HEK293 (cell line): ENCODE measurements around the gene OPTN.
A peak's percentile ranks its signal among the peaks of the same experiment; 100 is the strongest.

Experiments used
- CTCF ChIA-PET: fragments of 350-600 bp; formaldehyde crosslinking; extraction: SDS; loops from one replicate; lab custom pipeline; 2021; ENCODE audit warnings: antibody characterized with exemption; lab: Yijun Ruan, JAX
- POLR2A ChIA-PET: fragments of 300-600 bp; formaldehyde crosslinking; extraction: SDS; loops from one replicate; lab custom pipeline; 2020; ENCODE audit warnings: antibody characterized with exemption, inconsistent platforms; lab: Yijun Ruan, JAX
- H3K27ac ChIP-seq: fragments of 200-500 bp; sonication (Bioruptor generic); 2 replicates; pipeline ENCODE4 v1.5.1; 2014; ENCODE audit warnings: low read depth, low read length, control low read depth, inconsistent platforms; ENCODE audit errors: extremely low read depth
- H3K36me3 ChIP-seq, 2 experiments: fragments of 200-500 bp in 1 of 2; sonication (Bioruptor generic) in 1 of 2; 1 replicate in 1 of 2; 2 replicates in 1 of 2; pipeline ENCODE4 v1.5.1; 2014 to 2017; ENCODE audit warnings: inconsistent platforms in 2 of 2, low read length in 2 of 2; ENCODE audit not compliant: control insufficient read depth in 2 of 2, insufficient read depth in 1 of 2
- H3K4me1 ChIP-seq: fragments of 200-500 bp; sonication (Bioruptor generic); 2 replicates; pipeline ENCODE4 v1.5.1; 2014; ENCODE audit warnings: mild to moderate bottlenecking, low read length, inconsistent platforms; ENCODE audit not compliant: control insufficient read depth, insufficient read depth
- H3K4me3 ChIP-seq: 2 replicates; pipeline ENCODE4 v1.5.1; 2011; ENCODE audit warnings: low read depth, mild to moderate bottlenecking, control low read depth, low read length, moderate library complexity
- H3K9me3 ChIP-seq: fragments of 200-500 bp; sonication (Bioruptor generic); 2 replicates; pipeline ENCODE4 v1.5.1; 2014; ENCODE audit warnings: low read depth, low read length, inconsistent platforms; ENCODE audit not compliant: control insufficient read depth, insufficient read depth
- GLI4 ChIP-seq: fragments of 450-650 bp; formaldehyde crosslinking; IDR thresholded peaks from 2 replicates; pipeline ENCODE4 v1.5.1; 2016; ENCODE audit warnings: missing biosample characterization, missing genetic modification characterization
- KLF1 ChIP-seq: fragments of 450-650 bp; formaldehyde crosslinking; IDR thresholded peaks from 2 replicates; pipeline ENCODE4 v1.5.1; 2016; ENCODE audit warnings: missing biosample characterization, missing genetic modification characterization
- KLF16 ChIP-seq: fragments of 450-650 bp; formaldehyde crosslinking; IDR thresholded peaks from 2 replicates; pipeline ENCODE4 v1.5.1; 2017; ENCODE audit warnings: missing biosample characterization, missing genetic modification characterization
- KLF8 ChIP-seq: fragments of 450-650 bp; formaldehyde crosslinking; IDR thresholded peaks from 2 replicates; pipeline ENCODE4 v1.5.1; 2016; ENCODE audit warnings: missing biosample characterization, missing genetic modification characterization
- REST ChIP-seq: fragments of 450-650 bp; formaldehyde crosslinking; IDR thresholded peaks from 2 replicates; pipeline ENCODE4 v1.5.1; 2016; ENCODE audit warnings: missing biosample characterization, missing genetic modification characterization
- ZBTB21 ChIP-seq: fragments of 450-650 bp; formaldehyde crosslinking; IDR thresholded peaks from 2 replicates; pipeline ENCODE4 v1.5.1; 2017; ENCODE audit warnings: missing biosample characterization, missing genetic modification characterization
- ZNF26 ChIP-seq: fragments of 450-650 bp; formaldehyde crosslinking; IDR thresholded peaks from 2 replicates; pipeline ENCODE4 v1.5.1; 2016; ENCODE audit warnings: missing biosample characterization, missing genetic modification characterization
- ZNF324 ChIP-seq: fragments of 450-650 bp; formaldehyde crosslinking; IDR thresholded peaks from 2 replicates; pipeline ENCODE4 v1.5.1; 2016; ENCODE audit warnings: missing biosample characterization, missing genetic modification characterization
- ZNF37A ChIP-seq: fragments of 450-650 bp; IDR thresholded peaks from 2 replicates; pipeline ENCODE4 v1.5.1; 2018; ENCODE audit warnings: missing biosample characterization, missing genetic modification characterization
- ZNF416 ChIP-seq: fragments of 450-650 bp; formaldehyde crosslinking; IDR thresholded peaks from 2 replicates; pipeline ENCODE4 v1.5.1; 2016; ENCODE audit warnings: missing biosample characterization, missing genetic modification characterization
- ZNF423 ChIP-seq: fragments of 450-650 bp; formaldehyde crosslinking; IDR thresholded peaks from 2 replicates; pipeline ENCODE4 v1.5.1; 2016; ENCODE audit warnings: missing biosample characterization, missing genetic modification characterization
- ZNF521 ChIP-seq: fragments of 450-650 bp; formaldehyde crosslinking; IDR thresholded peaks from 2 replicates; pipeline ENCODE4 v1.5.1; 2017; ENCODE audit warnings: missing biosample characterization, mild to moderate bottlenecking, missing genetic modification characterization
- ZNF629 ChIP-seq: fragments of 450-650 bp; formaldehyde crosslinking; IDR thresholded peaks from 2 replicates; pipeline ENCODE4 v1.5.1; 2017; ENCODE audit warnings: missing biosample characterization, missing genetic modification characterization
- ZNF654 ChIP-seq: fragments of 450-650 bp; formaldehyde crosslinking; IDR thresholded peaks from 2 replicates; pipeline ENCODE4 v1.5.1; 2016; ENCODE audit warnings: low read depth, missing biosample characterization, missing genetic modification characterization
- ZNF660 ChIP-seq: fragments of 450-650 bp; IDR thresholded peaks from 2 replicates; pipeline ENCODE4 v1.5.1; 2018; ENCODE audit warnings: missing biosample characterization, mild to moderate bottlenecking, missing genetic modification characterization
- ZNF768 ChIP-seq: fragments of 450-650 bp; formaldehyde crosslinking; IDR thresholded peaks from 2 replicates; pipeline ENCODE4 v1.5.1; 2018; ENCODE audit warnings: missing biosample characterization, mild to moderate bottlenecking, missing genetic modification characterization
- ZNF776 ChIP-seq: fragments of 450-650 bp; formaldehyde crosslinking; IDR thresholded peaks from 2 replicates; pipeline ENCODE4 v1.5.0; 2017; ENCODE audit warnings: missing biosample characterization, missing genetic modification characterization, borderline replicate concordance
- ZNF837 ChIP-seq: fragments of 450-650 bp; formaldehyde crosslinking; IDR thresholded peaks from 2 replicates; pipeline ENCODE4 v1.5.1; 2016; ENCODE audit warnings: missing biosample characterization, missing genetic modification characterization
- TF ChIP-seq, protein P1 (sequence below): fragments of 450-650 bp; formaldehyde crosslinking; IDR thresholded peaks from 2 replicates; pipeline ENCODE4 v1.5.1; 2016; ENCODE audit warnings: missing biosample characterization, missing genetic modification characterization
- TF ChIP-seq, protein P2 (sequence below): fragments of 450-650 bp; formaldehyde crosslinking; IDR thresholded peaks from 2 replicates; pipeline ENCODE4 v1.5.1; 2017; ENCODE audit warnings: missing biosample characterization, missing genetic modification characterization

Gene OPTN

DNA sequence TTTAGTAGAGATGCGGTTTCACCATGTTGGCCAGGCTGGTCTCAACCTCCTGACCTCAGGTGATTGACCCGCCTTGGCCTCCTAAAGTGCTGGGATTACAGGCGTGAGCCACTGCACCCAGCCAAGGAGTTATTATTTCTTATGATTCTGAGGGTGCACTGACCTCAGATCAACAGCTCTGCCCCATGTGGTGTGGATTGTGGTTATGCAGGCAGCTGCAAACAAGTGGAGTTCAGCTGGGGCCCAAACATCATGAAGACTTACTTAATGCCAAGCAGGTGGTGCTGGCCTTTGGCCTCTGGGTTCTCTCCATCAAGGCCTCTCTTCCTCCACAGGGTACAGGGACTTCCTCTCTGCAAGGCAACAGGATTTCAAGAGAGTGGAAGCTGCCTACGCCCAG lies 45.1 kb upstream of the OPTN start:
- ChIA-PET POLR2A (no interaction called here), CTCF (interaction anchor here (0.7 to 3.9 kb wide), 6 partner anchors 10 to 343 kb away, joined by 3 to 14 read pairs (median 3); no protein-coding TSS in a partner anchor)
- H3K4me1 ChIP-seq, result no peaks in the 10 kb centered on the region
- H3K4me3 ChIP-seq, result no peak overlapping the region
- no peaks in the 10 kb centered on the region for H3K9me3 ChIP-seq
- no peaks in the 10 kb centered on the region for H3K36me3 ChIP-seq
- no peak overlapping the region for H3K27ac ChIP-seq
- TF ChIP-seq ZNF629 (tag by site-specific recombination), result no peak
- no peak for TF ChIP-seq ZNF776
- no peak for TF ChIP-seq ZNF416 (tag by site-specific recombination)
- TF ChIP-seq GLI4 (tag by site-specific recombination), result no peak
- no peak for TF ChIP-seq ZNF324 (tag by site-specific recombination)
- TF ChIP-seq, protein P1, sequence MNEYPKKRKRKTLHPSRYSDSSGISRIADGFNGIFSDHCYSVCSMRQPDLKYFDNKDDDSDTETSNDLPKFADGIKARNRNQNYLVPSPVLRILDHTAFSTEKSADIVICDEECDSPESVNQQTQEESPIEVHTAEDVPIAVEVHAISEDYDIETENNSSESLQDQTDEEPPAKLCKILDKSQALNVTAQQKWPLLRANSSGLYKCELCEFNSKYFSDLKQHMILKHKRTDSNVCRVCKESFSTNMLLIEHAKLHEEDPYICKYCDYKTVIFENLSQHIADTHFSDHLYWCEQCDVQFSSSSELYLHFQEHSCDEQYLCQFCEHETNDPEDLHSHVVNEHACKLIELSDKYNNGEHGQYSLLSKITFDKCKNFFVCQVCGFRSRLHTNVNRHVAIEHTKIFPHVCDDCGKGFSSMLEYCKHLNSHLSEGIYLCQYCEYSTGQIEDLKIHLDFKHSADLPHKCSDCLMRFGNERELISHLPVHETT, result no peak
- no peak for TF ChIP-seq REST (tag by site-specific recombination)
- TF ChIP-seq ZNF660, result no peak

- no peaks in the 10 kb centered on the region for H3K4me1 ChIP-seq
- H3K27ac ChIP-seq, result no peak overlapping the region
- no peaks in the 10 kb centered on the region for H3K9me3 ChIP-seq
- no peaks in the 10 kb centered on the region for H3K36me3 ChIP-seq
- H3K4me3 ChIP-seq, result no peak overlapping the region
- TF ChIP-seq ZNF654 (tag by site-specific recombination) (peak; percentile 67), KLF16 (tag by site-specific recombination) (no peak), KLF8 (no peak)
- ChIA-PET POLR2A (no interaction called here), CTCF (interaction anchor here (0.6 to 3.9 kb wide), 17 partner anchors 8 to 1221 kb away, joined by 3 to 14 read pairs (median 4); no protein-coding TSS in a partner anchor)
These were observed 43.4 kb upstream of the OPTN start for GRCh38 chr10:13056456-13057077.

DNA sequence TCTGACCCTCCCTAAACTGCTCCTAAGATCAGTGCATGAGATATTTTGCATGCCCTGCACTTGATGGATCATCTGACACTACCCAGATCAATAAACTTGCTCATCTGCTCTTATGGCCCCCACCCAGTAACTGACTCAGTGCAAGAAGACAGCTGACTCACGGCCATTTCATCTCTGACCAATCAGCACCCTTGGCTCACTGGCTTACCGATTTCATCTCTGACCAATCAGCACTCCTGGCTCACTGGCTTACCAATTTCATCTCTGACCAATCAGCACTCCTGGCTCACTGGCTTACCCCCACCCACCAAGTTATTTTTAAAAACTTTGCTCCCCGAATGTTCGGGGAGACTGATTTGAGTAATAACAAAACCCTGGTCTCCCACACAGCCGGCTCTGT lies 37.2 kb upstream of the OPTN start:
- Histone ChIP-seq H3K27ac (no peak overlapping the region), H3K4me1 (no peaks in the 10 kb centered on the region), H3K4me3 (no peak overlapping the region), H3K9me3 (no peaks in the 10 kb centered on the region), H3K36me3 (no peaks in the 10 kb centered on the region)
- POLR2A ChIA-PET, result no interaction called here
- CTCF ChIA-PET, result interaction anchor here (5.5 kb wide), 1 partner anchor 11 kb away, joined by 33 read pairs; no protein-coding TSS in a partner anchor
- TF ChIP-seq ZNF521 (tag by site-specific recombination) (no peak), ZNF26 (tag by site-specific recombination) (no peak), ZNF768 (tag by site-specific recombination) (no peak), ZNF837 (tag by site-specific recombination) (no peak), KLF1 (tag by site-specific recombination) (no peak), ZBTB21 (tag by site-specific recombination) (no peak), ZNF423 (tag by site-specific recombination) (no peak), ZNF776 (no peak), REST (tag by site-specific recombination) (no peak), ZNF654 (tag by site-specific recombination) (no peak), ZNF37A (tag by site-specific recombination) (no peak)
- TF ChIP-seq, protein P2, sequence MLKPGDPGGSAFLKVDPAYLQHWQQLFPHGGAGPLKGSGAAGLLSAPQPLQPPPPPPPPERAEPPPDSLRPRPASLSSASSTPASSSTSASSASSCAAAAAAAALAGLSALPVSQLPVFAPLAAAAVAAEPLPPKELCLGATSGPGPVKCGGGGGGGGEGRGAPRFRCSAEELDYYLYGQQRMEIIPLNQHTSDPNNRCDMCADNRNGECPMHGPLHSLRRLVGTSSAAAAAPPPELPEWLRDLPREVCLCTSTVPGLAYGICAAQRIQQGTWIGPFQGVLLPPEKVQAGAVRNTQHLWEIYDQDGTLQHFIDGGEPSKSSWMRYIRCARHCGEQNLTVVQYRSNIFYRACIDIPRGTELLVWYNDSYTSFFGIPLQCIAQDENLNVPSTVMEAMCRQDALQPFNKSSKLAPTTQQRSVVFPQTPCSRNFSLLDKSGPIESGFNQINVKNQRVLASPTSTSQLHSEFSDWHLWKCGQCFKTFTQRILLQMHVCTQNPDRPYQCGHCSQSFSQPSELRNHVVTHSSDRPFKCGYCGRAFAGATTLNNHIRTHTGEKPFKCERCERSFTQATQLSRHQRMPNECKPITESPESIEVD (tag by site-specific recombination), result no peak
